ENCODE results near the gene GPC2.
A peak's percentile ranks its signal among the peaks of the same experiment; 100 is the strongest.

GPC2 gene

DNA sequence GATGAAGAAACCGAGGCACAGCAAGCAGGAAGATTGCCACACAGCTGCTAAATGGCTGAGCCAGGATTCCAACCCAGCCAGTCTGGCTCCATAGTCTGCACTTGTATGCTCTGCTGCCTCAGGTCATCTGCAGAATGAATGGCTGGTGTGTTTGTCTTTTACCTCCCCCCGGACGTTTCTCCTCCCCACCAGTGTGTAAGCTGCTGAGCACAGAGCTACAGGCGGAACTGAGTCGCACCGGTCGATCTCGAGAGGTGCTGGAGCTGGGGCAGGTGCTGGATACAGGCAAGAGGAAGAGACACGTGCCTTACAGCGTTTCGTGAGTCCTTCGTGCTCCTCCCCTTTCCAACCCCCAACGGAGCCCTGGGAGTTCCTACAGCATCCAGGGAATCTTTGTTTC lies 55.1 kb downstream of the GPC2 start:
- POLR2A ChIA-PET: no interaction called here
- WGBS (ENCODE audit: insufficient coverage): 98% methylated on average over 6 of the region's 13 CpGs

GRCh38 chr7:100120733-100121036 lies 56.5 kb downstream of the GPC2 start:
- DNase-seq: no peak
- Histone ChIP-seq H3K36me3 (ENCODE audit: control insufficient read depth in 4 of 4, insufficient read depth in 4 of 4, low read length in 3 of 4) (peaks cover 0 to 6% (median under 1%) of the 10 kb centered on the region in 4 experiments), H3K27ac (ENCODE audit: insufficient read depth in 1 of 2, low read depth in 1 of 2, low read length in 2 of 2, poor library complexity in 1 of 2, severe bottlenecking in 2 of 2) (peak overlapping the region in 1 of 2 experiments; percentile 99), H3K27me3 (replicated peaks in 2 of 5; ENCODE audit: control insufficient read depth in 4 of 5, insufficient read depth in 5 of 5, low read length in 4 of 5) (no peaks in the 10 kb centered on the region), H3K9me3 (ENCODE audit: control extremely low read depth in 1 of 5, control insufficient read depth in 4 of 5, insufficient read depth in 2 of 5, low read depth in 1 of 5, low read length in 4 of 5) (no peaks in the 10 kb centered on the region), H3K4me1 (ENCODE audit: control extremely low read depth in 1 of 4, control insufficient read depth in 4 of 4, insufficient read depth in 4 of 4, low read length in 3 of 4) (peaks cover 2 to 27% (median 17%) of the 10 kb centered on the region in 4 experiments), H3K4me3 (ENCODE audit: control insufficient read depth in 1 of 7, extremely low read depth in 1 of 7, insufficient read depth in 4 of 7, low read depth in 2 of 7, low read length in 6 of 7) (peak overlapping the region in 3 of 7 experiments; percentile 84 to 95 (median 95))
- WGBS (ENCODE audit: insufficient coverage): 91% methylated on average over 1 of the region's 1 CpG
- CTCF ChIA-PET: interaction anchor here (0.9 to 1.8 kb wide), 6 partner anchors 9 to 33 kb away, joined by 3 to 5 read pairs (median 4); no protein-coding TSS in a partner anchor
- POLR2A ChIA-PET: interaction anchor here (1.2 kb wide), 1 partner anchor 19 kb away, joined by 4 read pairs; the partner anchor contains the start of genes AP4M1 and MCM7

More for the DNA sequence above, 55.1 kb downstream of the GPC2 start:
- no peaks in the 10 kb centered on the region for H3K27me3 ChIP-seq (replicated peaks in 2 of 5; ENCODE audit: control insufficient read depth in 4 of 5, insufficient read depth in 5 of 5, low read length in 4 of 5)
- CTCF ChIA-PET: no interaction called here
- no peak overlapping the region for H3K27ac ChIP-seq (ENCODE audit: insufficient read depth in 1 of 2, low read depth in 1 of 2, low read length in 2 of 2, poor library complexity in 1 of 2, severe bottlenecking in 2 of 2)
- H3K4me1 ChIP-seq (ENCODE audit: control extremely low read depth in 1 of 4, control insufficient read depth in 4 of 4, insufficient read depth in 4 of 4, low read length in 3 of 4): peaks cover 2 to 32% (median 25%) of the 10 kb centered on the region in 4 experiments
- no peaks in the 10 kb centered on the region for H3K9me3 ChIP-seq (ENCODE audit: control extremely low read depth in 1 of 5, control insufficient read depth in 4 of 5, insufficient read depth in 2 of 5, low read depth in 1 of 5, low read length in 4 of 5)
- peaks cover 0 to 6% (median under 1%) of the 10 kb centered on the region in 4 experiments for H3K36me3 ChIP-seq (ENCODE audit: control insufficient read depth in 4 of 4, insufficient read depth in 4 of 4, low read length in 3 of 4)
- H3K4me3 ChIP-seq (ENCODE audit: control insufficient read depth in 1 of 7, extremely low read depth in 1 of 7, insufficient read depth in 4 of 7, low read depth in 2 of 7, low read length in 6 of 7): no peak overlapping the region
- DNase-seq: no peak

- peaks cover 0 to 6% (median under 1%) of the 10 kb centered on the region in 4 experiments for H3K36me3 ChIP-seq (ENCODE audit: control insufficient read depth in 4 of 4, insufficient read depth in 4 of 4, low read length in 3 of 4)
Observed at GRCh38 chr7:100119970-100120732, 57.0 kb downstream of the GPC2 start.

More at GRCh38 chr7:100119970-100120732, 57.0 kb downstream of the GPC2 start:
- no peaks in the 10 kb centered on the region for H3K9me3 ChIP-seq (ENCODE audit: control extremely low read depth in 1 of 5, control insufficient read depth in 4 of 5, insufficient read depth in 2 of 5, low read depth in 1 of 5, low read length in 4 of 5)
- H3K27me3 ChIP-seq (replicated peaks in 2 of 5; ENCODE audit: control insufficient read depth in 4 of 5, insufficient read depth in 5 of 5, low read length in 4 of 5): no peaks in the 10 kb centered on the region
- 47% methylated on average over 14 of the region's 19 CpGs for WGBS (ENCODE audit: insufficient coverage)
- H3K4me3 ChIP-seq (ENCODE audit: control insufficient read depth in 1 of 7, extremely low read depth in 1 of 7, insufficient read depth in 4 of 7, low read depth in 2 of 7, low read length in 6 of 7): peak overlapping the region; percentile 55 to 97 (median 94)
- ChIA-PET CTCF (interaction anchor here (0.9 to 1.8 kb wide), 6 partner anchors 10 to 32 kb away, joined by 3 to 5 read pairs (median 4); no protein-coding TSS in a partner anchor), POLR2A (interaction anchor here (1.2 kb wide), 1 partner anchor 19 kb away, joined by 4 read pairs; the partner anchor contains the start of genes AP4M1 and MCM7)
- H3K27ac ChIP-seq (ENCODE audit: insufficient read depth in 1 of 2, low read depth in 1 of 2, low read length in 2 of 2, poor library complexity in 1 of 2, severe bottlenecking in 2 of 2): peak overlapping the region; percentile 97 to 99
- DNase-seq: peak; percentile 49 to 76 (median 72)
- peaks cover 2 to 24% (median 15%) of the 10 kb centered on the region in 4 experiments for H3K4me1 ChIP-seq (ENCODE audit: control extremely low read depth in 1 of 4, control insufficient read depth in 4 of 4, insufficient read depth in 4 of 4, low read length in 3 of 4)

All from common myeloid progenitor, CD34-positive (primary cell).